HG02623 (cell line): Measurements from ENCODE around the gene ACO2.
"Not testable (repeated sequence)": the region's sequence is repeated elsewhere in the genome, so short reads cannot be mapped to it uniquely, and the experiment has no call there.

Source experiments
- ATAC-seq: cut with Tn5 transposase; IDR thresholded peaks from one replicate; pipeline ENCODE4 v1.9.1; 2021; ENCODE audit warnings: moderate library complexity; ENCODE audit not compliant: unreplicated experiment

ACO2 gene

DNA sequence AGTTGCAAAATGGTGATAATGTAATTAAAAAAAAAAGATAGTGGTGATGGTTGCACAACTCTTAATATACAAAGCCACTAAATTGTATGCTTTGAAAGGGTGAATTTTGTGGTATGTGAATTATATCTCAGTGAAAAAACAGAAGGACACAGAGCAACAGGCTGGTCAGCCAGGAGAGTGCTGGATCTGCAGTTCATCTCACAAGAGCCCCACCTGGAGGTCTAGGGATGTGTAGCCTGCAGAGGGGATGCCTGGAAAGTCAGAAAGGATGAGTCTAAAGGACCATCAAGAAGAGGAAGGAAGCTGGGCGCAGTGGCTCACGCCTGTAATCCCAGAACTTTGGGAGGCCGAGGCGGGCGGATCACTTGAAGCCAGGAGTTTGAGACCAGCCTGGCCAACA, 66.3 kb downstream of the ACO2 start:
- no peak for ATAC-seq

DNA sequence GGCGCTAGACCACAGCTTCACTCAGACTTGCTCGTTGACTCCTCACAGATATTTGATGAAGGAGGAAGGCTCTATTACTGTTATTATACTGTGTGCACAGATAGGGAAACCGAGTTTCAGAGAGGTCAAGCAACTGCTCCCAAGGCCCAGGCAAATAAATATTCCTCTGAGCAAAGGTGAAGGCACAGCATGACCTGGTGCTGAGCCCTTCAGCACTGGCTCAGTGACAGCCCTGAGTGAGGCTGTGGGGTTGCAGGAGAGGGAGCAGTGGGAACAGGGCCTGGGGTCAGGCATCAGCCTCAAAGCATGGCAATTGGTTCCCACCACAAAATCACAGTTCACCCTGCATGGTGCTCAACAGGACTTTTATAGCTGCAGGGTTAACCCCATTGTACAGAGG, 68.3 kb downstream of the ACO2 start:
- no peak for ATAC-seq

DNA sequence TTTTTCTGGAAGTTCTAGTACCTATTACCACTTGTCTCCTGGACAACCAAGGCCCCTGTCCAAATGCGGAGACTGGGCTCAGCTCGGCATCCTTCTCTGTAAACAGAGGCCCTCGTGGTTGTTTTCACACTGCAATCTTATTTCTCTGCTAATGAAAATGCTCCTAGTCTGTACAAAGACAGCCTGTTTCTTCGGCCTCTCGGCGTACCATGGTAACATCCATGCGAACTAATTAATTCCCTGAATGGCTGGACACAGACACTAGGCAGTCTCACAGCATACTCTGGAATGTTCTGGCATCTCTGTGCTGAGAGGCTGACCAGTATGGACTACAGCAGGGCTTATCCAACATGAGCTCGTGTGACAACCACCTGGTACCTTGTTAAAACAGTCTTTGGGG, 69.7 kb downstream of the ACO2 start:
- ATAC-seq = no peak

GRCh38 chr22:41539146-41540005, 70.5 kb downstream of the ACO2 start:
- no peak for ATAC-seq

GRCh38 chr22:41540006-41540315, 71.0 kb downstream of the ACO2 start:
- no peak for ATAC-seq

DNA sequence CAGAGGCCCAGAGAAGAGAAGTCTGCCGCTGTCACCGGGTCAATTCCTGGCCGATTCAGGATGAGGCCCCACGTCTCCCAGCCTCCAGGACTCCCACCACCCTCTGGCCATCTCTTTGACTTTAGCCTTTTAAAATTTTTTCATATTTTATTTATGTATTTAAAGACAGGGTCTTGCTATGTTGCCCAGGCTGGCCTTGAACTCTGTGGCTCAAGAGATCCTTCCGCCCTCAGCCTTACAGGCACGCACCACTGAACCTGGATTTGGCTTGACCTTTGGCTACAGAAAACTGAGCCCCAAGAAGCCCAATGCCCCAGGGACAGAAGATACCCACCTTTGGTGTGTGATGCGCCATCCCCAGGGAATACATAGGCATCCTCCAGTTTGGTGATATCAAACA, 71.4 kb downstream of the ACO2 start:
- ATAC-seq = no peak

- ATAC-seq = no peak
Observed at GRCh38 chr22:41541484-41541883, 72.6 kb downstream of the ACO2 start.

- ATAC-seq = no peak
Observed at GRCh38 chr22:41542224-41542623, 73.3 kb downstream of the ACO2 start.

- peak; percentile 90 for ATAC-seq
Observed at GRCh38 chr22:41543854-41544670, 75.1 kb downstream of the ACO2 start, which contains the start of gene POLR3H. POLR3H (minus strand) TSS chr22:41544470; CDS start chr22:41544101, 369 bp downstream.

- ATAC-seq = no peak
Observed at GRCh38 chr22:41544671-41545476, 76.0 kb downstream of the ACO2 start.

DNA sequence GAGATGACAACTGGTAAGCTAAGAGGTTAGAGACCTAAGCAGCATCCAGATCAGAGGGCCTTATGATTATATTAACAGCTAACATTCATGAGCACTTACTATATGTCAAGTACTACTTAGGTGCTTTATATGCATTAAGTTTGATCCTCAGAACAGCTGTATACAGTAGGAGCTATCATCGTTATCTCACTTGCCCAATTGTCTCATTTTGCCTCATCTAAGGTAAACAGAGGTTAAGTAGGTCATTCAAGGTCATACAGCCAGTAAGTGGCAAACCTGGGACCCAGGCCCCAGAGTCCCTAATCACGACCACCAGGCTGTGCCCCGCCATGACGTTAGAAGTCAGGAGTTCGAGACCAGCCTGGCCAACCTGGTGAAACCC, 79.9 kb downstream of the ACO2 start:
- no peak for ATAC-seq

DNA sequence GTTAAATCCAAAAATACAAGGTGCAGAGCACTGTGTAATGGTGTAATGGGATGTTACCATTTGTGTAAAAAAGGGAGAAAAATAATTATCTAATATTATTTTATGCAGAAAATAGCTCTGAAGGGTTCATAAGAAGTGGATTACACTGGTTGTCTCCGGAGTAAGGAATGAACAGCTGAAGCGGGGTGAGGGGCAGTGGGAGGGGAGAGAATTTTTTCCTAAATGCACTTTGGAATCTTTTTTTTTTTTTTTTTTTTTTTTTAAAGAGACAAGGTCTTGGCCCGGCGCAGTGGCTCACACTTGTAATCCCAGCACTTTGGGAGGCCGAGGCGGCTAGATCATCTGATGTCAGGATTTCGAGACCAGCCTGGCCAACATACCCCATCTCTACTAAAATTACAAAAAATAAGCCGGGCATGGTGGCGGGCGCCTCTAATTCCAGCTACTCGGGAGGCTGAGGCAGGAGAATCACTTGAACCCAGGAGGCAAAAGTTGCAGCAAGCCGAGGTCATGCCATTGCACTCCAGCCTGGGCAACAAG, 82.1 kb downstream of the ACO2 start:
- ATAC-seq = no peak

DNA sequence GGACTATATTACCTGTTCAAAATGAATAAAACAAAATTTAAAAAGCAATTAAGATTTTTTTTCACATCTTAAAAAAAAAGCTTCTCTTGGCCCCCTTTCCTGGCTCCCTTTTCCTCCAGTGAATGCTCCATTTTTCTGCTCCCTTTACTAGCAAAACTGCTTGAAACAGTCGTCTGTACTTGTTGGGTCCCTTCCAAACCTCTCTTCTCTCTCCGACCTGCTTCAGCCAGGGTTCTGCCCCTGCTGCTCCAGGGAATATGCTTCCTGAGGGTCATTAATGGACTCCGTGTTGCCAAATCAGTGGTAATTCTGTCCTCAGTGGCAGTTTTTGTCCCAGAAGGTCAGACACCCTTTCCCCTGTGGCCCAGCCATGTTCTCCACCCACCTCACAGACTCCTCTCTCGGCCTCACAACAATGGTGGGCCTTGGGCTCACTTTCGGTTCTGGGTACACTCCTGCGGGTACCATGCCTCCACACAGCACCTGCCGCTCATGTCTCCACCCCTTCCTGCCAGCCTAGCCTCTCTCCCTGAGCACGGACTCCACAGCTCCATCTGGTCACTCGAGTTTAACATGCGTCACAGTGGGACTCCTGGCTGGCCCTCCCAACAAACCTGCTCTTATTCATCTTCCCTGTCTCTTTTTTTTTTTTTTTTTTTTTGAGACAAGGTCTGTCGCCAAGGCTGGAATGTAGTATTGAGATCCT, 83.1 kb downstream of the ACO2 start:
- ATAC-seq = no peak

- no peak for ATAC-seq
Observed at GRCh38 chr22:41555325-41555982, 86.5 kb downstream of the ACO2 start.

GRCh38 chr22:41556561-41556960, 87.6 kb downstream of the ACO2 start:
- ATAC-seq = no peak

GRCh38 chr22:41557401-41558240, 88.7 kb downstream of the ACO2 start:
- ATAC-seq = no peak

DNA sequence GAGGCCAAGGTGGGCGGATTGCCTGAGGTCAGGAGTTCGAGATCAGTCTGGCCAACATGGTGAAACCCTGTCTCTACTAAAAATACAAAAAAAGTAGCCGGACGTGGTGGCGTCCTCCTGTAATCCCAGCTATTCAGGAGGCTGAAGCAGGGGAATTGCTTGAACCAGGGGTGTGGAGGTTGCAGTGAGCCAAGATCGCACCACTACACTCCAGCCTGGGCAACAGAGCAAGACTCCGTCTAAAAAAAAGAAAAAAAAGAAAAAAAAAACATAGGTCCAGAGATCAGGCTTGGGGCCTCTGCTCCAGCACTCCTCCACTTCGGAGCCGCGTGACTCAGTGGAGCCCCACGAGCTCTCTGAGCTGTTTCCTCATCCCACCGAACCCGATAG, 89.3 kb downstream of the ACO2 start:
- not testable (repeated sequence) for ATAC-seq

GRCh38 chr22:41560095-41560471, 91.2 kb downstream of the ACO2 start:
- no peak for ATAC-seq

GRCh38 chr22:41561335-41561734, 92.4 kb downstream of the ACO2 start:
- no peak for ATAC-seq
